ENCODE measurements around the gene RFC1.

DNA sequence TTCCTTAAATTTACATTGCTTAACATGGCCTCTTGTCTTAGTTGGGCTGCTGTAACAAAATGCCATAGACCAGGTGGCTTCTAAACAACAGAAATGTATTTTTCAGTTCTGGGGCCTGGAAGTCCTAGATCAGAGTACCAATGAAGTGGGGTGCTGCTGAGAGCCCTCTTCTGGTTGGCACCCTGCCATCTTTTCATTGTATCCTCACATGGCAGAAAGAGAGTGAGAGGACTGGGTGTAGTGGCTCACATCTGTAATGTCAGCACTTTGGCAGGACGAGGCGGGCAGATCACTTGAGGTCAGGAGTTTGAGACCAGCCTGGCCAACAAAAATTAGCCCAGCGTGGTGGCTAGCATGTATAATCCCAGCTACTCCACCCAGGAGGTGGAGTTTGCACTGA lies 28.5 kb upstream of the RFC1 start:
- TF ChIP-seq, protein P1, sequence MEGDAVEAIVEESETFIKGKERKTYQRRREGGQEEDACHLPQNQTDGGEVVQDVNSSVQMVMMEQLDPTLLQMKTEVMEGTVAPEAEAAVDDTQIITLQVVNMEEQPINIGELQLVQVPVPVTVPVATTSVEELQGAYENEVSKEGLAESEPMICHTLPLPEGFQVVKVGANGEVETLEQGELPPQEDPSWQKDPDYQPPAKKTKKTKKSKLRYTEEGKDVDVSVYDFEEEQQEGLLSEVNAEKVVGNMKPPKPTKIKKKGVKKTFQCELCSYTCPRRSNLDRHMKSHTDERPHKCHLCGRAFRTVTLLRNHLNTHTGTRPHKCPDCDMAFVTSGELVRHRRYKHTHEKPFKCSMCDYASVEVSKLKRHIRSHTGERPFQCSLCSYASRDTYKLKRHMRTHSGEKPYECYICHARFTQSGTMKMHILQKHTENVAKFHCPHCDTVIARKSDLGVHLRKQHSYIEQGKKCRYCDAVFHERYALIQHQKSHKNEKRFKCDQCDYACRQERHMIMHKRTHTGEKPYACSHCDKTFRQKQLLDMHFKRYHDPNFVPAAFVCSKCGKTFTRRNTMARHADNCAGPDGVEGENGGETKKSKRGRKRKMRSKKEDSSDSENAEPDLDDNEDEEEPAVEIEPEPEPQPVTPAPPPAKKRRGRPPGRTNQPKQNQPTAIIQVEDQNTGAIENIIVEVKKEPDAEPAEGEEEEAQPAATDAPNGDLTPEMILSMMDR (IDR thresholded peaks at IDR 0.05), result no peak
- TF ChIP-seq POLR2A (IDR thresholded peaks at IDR 0.05) (no peak), POLR2AphosphoS5 (IDR thresholded peaks at IDR 0.05; ENCODE audit: insufficient read depth in 1 of 2, low read depth in 1 of 2) (no peak)
